NCI-H345 treated with DMSO at 0.1 percent for 48 hours (cell line): Measurements from ENCODE around the gene TBCD.
"Not testable (repeated sequence)": the region's sequence is repeated elsewhere in the genome, so short reads cannot be mapped to it uniquely, and the experiment has no call there.

ENCODE experiments used
- DNase-seq: peaks from one replicate; lab custom pipeline; 2025; ENCODE audit not compliant: unreplicated experiment; lab: John Stamatoyannopoulos, UW

The TBCD gene

GRCh38 chr17:82964851-82965341 is 213.0 kb downstream of the TBCD start:
- no peak for DNase-seq

- DNase-seq = no peak
Measured at GRCh38 chr17:82965371-82965770, 213.5 kb downstream of the TBCD start.

- DNase-seq = no peak
Measured at GRCh38 chr17:82966415-82966814, 214.6 kb downstream of the TBCD start.

GRCh38 chr17:82967268-82968032 is 215.6 kb downstream of the TBCD start:
- DNase-seq = no peak

GRCh38 chr17:82968033-82968841 is 216.4 kb downstream of the TBCD start:
- DNase-seq = not testable (repeated sequence)

GRCh38 chr17:82970067-82970466 is 218.2 kb downstream of the TBCD start:
- DNase-seq = no peak

- no peak for DNase-seq
Measured at GRCh38 chr17:82970818-82971590, 219.1 kb downstream of the TBCD start.

GRCh38 chr17:82972836-82973372 is 221.0 kb downstream of the TBCD start:
- DNase-seq = no peak

GRCh38 chr17:82973456-82974135 is 221.7 kb downstream of the TBCD start:
- no peak for DNase-seq

GRCh38 chr17:82974136-82974952 is 222.5 kb downstream of the TBCD start:
- no peak for DNase-seq

GRCh38 chr17:82976982-82977488 is 225.2 kb downstream of the TBCD start:
- DNase-seq = no peak

- DNase-seq = no peak
Measured at GRCh38 chr17:82977606-82978005, 225.7 kb downstream of the TBCD start.

- DNase-seq = no peak
Measured at GRCh38 chr17:82978765-82979349, 227.0 kb downstream of the TBCD start.

GRCh38 chr17:82979718-82980117 is 227.9 kb downstream of the TBCD start:
- DNase-seq = no peak

GRCh38 chr17:82980632-82981031 is 228.8 kb downstream of the TBCD start:
- DNase-seq = no peak

- no peak for DNase-seq
Measured at GRCh38 chr17:82981141-82981730, 229.4 kb downstream of the TBCD start.

- no peak for DNase-seq
Measured at GRCh38 chr17:82983510-82984248, 231.8 kb downstream of the TBCD start.

- DNase-seq = not testable (repeated sequence)
Measured at GRCh38 chr17:82984249-82984617, 232.4 kb downstream of the TBCD start.
